IPS DF 6.9 (cell line): ENCODE results near the gene GATB.

Experiments used
- DNase-seq: peaks from one replicate; pipeline ENCODE4 v3.0.0-alpha.2; 2013; ENCODE audit warnings: low read depth, low spot score
- H3K27ac ChIP-seq: one replicate; pipeline ENCODE4 v1.5.1; 2013; ENCODE audit warnings: low read length, control low read depth
- H3K27me3 ChIP-seq: 2 replicates; pipeline ENCODE4 v1.6.1; 2013; ENCODE audit warnings: mild to moderate bottlenecking, low read length; ENCODE audit not compliant: control insufficient read depth, insufficient read depth
- H3K36me3 ChIP-seq: 2 replicates; pipeline ENCODE4 v1.6.1; 2013; ENCODE audit warnings: low read length; ENCODE audit not compliant: control insufficient read depth, insufficient read depth
- H3K4me1 ChIP-seq: 2 replicates; pipeline ENCODE4 v1.6.1; 2013; ENCODE audit warnings: low read length; ENCODE audit not compliant: control insufficient read depth, insufficient read depth
- H3K4me3 ChIP-seq: 2 replicates; pipeline ENCODE4 v1.5.1; 2013; ENCODE audit warnings: mild to moderate bottlenecking, low read length
- H3K9me3 ChIP-seq: 2 replicates; pipeline ENCODE4 v1.6.1; 2013; ENCODE audit warnings: low read length, inconsistent platforms; ENCODE audit not compliant: control insufficient read depth, insufficient read depth
- WGBS: extraction: QIAGEN DNeasy Blood & Tissue Kit; methylation state at CpG from one replicate; pipeline ENCODE4 v1.1.7; 2013; ENCODE audit warnings: mixed read lengths, missing lambda C conversion rate; ENCODE audit not compliant: insufficient read length, insufficient coverage; 5-methylcytosine and 5-hydroxymethylcytosine counted together

Gene GATB

DNA sequence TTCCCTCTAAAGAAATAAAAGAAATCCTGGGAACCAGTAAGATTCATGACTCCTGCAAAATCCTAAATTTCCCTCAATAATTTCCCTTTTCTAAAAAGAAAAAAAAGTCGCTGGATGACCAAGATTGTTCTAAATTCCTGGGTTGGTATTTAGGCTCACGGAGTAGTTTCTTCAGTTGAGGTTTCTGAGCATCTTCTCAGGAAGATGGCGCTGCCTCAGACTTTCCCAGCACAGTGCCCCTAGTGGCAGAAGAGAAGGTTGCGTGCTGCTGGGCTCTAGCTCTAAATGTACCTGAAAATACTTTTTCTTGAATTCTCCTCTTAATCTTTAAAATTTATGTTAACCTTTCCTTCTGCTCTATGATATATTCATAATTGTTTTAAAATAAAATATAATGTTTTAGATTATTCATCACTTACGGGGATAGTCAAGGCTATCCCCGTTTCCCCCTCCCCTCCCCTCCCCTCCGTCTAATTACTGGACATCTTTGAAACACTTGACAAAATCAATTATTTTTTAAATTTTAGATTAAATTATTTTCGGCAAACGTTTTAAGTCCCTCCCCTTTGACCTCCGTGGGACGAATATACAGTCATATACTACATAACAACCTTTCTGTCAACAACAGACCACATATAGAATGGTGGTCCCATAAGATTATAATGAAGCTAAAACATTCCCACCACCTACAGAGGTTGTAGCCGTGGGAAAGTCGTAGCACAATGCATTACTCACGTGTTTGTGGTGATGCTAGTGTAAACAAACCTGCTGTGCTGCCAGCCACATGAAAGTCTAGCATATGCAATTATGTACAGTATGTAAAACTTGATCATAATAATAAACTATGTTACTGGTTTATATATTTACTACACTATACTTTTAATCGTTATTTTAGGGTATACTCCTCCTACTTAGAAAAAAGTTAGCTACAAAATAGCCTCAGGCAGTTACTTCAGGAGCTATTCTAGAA is 41.0 kb upstream of the GATB start:
- Histone ChIP-seq H3K27me3 (no peaks in the 10 kb centered on the region), H3K36me3 (no peaks in the 10 kb centered on the region), H3K4me3 (no peak overlapping the region), H3K27ac (no peak overlapping the region), H3K9me3 (no peaks in the 10 kb centered on the region), H3K4me1 (no peaks in the 10 kb centered on the region)
- WGBS, result no CpG with 5 or more reads among the region's 15 CpGs
- peak; percentile 52 for DNase-seq

DNA sequence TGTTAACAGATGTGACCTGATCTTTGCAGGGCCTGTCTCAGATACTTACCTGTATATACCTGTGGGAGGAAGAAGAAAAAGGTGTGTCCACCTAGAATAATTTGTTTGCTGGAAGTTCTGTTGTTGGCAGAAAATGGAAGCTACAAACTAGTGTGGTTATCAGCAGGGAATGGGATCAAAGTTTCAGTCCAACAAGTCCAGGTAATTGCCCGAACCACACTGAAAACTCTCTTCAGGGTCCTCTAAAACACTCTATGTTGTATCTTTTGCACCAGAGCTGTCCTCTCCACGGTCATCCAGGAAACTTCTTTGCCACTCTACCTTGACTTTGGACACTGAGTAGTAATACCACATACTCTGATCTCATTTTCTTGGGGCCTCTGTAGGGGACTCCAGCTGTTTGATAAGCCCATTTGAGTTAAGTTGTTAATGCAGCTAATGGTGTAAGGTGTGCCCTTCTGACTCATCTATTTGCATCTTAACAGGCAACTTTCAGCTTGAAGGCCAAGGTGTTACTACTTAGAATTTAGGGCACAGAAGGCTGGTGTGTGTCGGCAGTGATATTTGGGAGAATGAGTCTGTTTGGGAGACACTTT is 38.7 kb upstream of the GATB start:
- Histone ChIP-seq H3K4me1 (no peaks in the 10 kb centered on the region), H3K4me3 (no peak overlapping the region), H3K27me3 (no peaks in the 10 kb centered on the region), H3K27ac (no peak overlapping the region), H3K9me3 (no peaks in the 10 kb centered on the region), H3K36me3 (no peaks in the 10 kb centered on the region)
- DNase-seq, result no peak
- no CpG with 5 or more reads among the region's 3 CpGs for WGBS

DNA sequence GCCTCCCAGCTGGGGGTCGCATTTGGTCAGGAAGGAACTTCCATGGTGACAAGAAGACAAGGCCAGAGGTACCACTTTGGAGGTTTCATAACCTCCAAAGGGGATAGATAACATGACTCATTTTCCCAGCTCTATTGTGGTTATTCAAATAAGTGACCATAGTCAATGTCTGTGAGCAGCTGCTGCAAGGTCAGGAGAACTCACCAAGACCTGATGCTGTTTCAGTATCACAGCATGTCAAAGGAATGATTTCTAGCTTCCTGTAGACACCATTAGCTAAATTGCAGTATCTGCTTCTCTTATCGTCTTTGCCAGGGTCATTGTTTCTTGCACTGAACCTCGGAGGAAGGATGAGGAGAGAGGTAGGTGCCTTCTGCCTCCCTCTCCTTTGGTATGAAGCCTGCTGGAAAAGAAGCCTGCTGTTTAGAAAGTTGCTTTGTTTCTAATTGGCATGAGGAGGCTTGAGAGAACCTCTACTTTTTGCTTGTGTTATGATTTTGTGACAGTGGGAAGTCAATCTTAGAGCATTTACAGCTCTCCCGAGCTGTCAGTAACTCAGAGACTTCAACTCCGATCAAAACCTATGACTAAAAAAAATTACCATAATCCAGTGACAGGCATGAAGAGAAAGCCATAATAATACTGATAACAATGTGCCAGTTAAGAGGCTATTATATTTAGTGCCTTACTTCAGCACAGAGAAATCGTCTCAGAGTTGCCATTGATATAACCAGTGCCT is 38.0 kb upstream of the GATB start:
- no peak overlapping the region for H3K27ac ChIP-seq
- H3K4me1 ChIP-seq, result no peaks in the 10 kb centered on the region
- no peak for DNase-seq
- WGBS, result no CpG with 5 or more reads among the region's 6 CpGs
- no peaks in the 10 kb centered on the region for H3K36me3 ChIP-seq
- no peaks in the 10 kb centered on the region; the same call in 1 of the 2 replicates for H3K27me3 ChIP-seq
- no peak overlapping the region for H3K4me3 ChIP-seq
- H3K9me3 ChIP-seq, result no peaks in the 10 kb centered on the region

DNA sequence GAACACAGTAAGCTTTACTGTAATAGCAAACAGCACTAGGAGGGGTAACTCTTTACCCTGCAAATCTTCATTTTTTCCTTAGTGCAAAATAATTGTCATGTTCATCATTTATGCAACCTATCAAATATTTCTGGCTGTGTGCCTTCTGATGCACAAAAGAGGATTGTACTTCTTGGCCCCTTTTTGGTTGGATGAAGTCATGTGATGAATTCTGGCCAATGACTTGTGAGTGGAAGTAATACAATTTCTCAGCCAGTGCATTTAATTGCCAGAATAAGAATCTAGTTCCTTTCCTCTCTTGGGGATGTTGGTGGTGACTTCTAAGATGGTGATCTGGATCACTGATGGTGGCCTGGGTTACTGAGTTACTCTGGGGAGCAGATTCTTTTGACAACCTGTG is 37.0 kb upstream of the GATB start:
- DNase-seq, result no peak
- Histone ChIP-seq H3K27ac (no peak overlapping the region), H3K9me3 (no peaks in the 10 kb centered on the region), H3K4me1 (no peaks in the 10 kb centered on the region), H3K4me3 (no peak overlapping the region), H3K36me3 (no peaks in the 10 kb centered on the region), H3K27me3 (no peaks in the 10 kb centered on the region; the same call in 1 of the 2 replicates)

DNA sequence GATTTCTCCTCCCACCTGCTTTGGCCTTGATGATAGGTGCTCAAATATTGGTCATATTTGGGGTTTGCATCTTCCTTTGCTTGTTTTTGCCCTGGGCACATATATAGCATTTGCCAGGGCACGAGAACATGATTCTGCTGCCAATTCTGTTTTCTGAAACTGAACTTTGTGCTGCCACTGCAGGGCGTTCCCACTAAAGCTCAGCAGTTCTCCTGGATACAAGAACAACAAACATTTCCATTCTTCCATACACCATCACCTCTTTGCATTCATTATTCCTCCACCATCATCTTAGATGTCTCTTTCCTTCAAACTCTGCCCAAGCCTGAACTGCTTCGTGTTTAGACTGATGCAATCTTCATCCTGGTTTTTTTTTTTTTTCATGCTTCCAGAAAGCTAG is 36.3 kb upstream of the GATB start:
- no CpG with 5 or more reads among the region's 3 CpGs for WGBS
- no peak overlapping the region for H3K27ac ChIP-seq
- no peaks in the 10 kb centered on the region for H3K36me3 ChIP-seq
- no peak overlapping the region for H3K4me3 ChIP-seq
- no peaks in the 10 kb centered on the region for H3K9me3 ChIP-seq
- H3K27me3 ChIP-seq, result no peaks in the 10 kb centered on the region; the same call in 1 of the 2 replicates
- H3K4me1 ChIP-seq, result no peaks in the 10 kb centered on the region
- no peak for DNase-seq

DNA sequence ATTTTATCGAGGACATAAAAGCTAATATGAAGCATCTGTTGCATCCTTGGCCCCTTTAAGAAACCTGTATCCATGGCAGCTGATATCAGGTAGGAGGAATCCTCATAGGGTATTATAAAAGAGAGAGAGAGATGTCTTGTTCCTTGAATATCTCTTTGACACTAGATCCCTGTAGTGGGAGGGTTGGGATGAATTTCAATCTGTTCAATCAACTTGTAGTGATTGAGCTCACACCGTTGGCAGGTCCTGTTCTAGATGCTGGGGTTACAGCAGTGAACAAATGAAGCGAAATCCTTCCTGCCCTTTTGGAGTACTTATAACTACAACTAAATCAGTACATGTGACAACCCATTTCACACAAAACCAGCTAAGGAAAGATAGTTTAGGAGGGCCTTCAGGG is 35.3 kb upstream of the GATB start:
- no peak for DNase-seq
- Histone ChIP-seq H3K4me3 (no peak overlapping the region), H3K36me3 (no peaks in the 10 kb centered on the region), H3K4me1 (no peaks in the 10 kb centered on the region), H3K27ac (no peak overlapping the region), H3K27me3 (no peaks in the 10 kb centered on the region; the same call in 1 of the 2 replicates), H3K9me3 (no peaks in the 10 kb centered on the region)
- no CpG with 5 or more reads among the region's 3 CpGs for WGBS

DNA sequence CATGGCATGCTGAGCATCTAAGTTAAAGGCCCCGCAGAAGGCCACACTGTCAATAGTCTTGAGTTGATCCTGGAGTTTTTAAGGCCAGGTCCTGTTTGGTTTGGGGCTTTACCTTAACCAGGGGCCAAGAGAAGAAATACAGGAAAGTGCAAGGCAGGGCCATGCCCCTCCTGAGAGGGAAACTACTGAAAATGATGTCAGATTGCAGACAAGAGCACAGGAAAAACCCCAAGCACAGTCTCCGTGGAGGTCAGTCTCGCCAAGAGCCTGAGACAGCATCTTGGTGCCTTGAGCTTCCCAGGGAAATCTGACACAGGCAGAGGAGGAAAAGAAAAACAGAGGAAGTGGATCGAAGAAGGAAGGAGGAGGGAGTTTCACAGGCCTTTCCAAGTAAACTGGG is 32.2 kb upstream of the GATB start:
- no peak overlapping the region for H3K27ac ChIP-seq
- H3K9me3 ChIP-seq, result no peaks in the 10 kb centered on the region
- no peak for DNase-seq
- no peak overlapping the region for H3K4me3 ChIP-seq
- no peaks in the 10 kb centered on the region for H3K36me3 ChIP-seq
- no peaks in the 10 kb centered on the region for H3K4me1 ChIP-seq
- no CpG with 5 or more reads among the region's 4 CpGs for WGBS
- H3K27me3 ChIP-seq, result no peaks in the 10 kb centered on the region; the same call in 1 of the 2 replicates

DNA sequence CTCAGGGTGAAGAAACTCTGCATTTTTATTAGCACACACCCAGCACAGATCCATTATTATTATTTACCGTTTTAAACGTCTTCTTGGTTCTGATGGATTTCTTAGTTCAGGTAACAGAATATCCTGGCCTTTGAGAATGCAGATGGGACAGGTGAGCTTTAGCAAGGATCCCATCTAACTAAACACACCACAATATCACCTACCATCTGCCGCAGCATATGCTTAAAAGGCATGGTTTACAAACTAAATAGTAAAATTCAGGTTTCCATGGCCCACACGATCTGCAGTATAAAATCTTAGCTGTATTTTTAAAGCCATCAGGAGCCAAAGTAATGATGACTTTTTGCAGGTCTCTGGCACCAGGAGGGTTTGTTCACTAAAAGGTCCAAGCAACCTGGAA is 31.7 kb upstream of the GATB start:
- DNase-seq, result no peak
- Histone ChIP-seq H3K36me3 (no peaks in the 10 kb centered on the region), H3K4me3 (no peak overlapping the region), H3K9me3 (no peaks in the 10 kb centered on the region), H3K27me3 (no peaks in the 10 kb centered on the region; the same call in 1 of the 2 replicates), H3K4me1 (no peaks in the 10 kb centered on the region), H3K27ac (no peak overlapping the region)
- no CpG with 5 or more reads among the region's 4 CpGs for WGBS

DNA sequence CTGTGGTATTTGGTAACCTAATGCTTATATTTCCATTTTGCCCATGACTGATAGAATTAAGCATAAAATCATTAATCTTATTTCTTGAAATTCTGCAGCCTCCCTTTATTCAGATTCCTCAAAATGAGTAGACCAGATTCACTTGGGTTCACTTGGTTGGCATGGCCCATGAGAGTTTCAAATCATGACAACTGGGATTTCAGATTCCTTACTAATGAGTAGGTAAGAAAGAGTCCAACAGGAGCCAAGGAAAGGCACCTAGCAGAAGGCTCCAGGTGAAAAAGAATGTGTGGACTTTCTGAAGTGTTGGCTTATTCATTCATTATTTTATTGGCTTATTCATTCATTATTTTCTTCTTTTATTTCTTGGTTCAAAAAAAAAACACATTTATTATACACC is 27.2 kb upstream of the GATB start:
- Histone ChIP-seq H3K9me3 (no peaks in the 10 kb centered on the region), H3K4me1 (0 out of 2 replicates have a peak, but pooled peaks cover 1% of the 10 kb centered on the region), H3K27ac (no peak overlapping the region), H3K27me3 (no peaks in the 10 kb centered on the region), H3K4me3 (no peak overlapping the region), H3K36me3 (no peaks in the 10 kb centered on the region)
- DNase-seq, result no peak

DNA sequence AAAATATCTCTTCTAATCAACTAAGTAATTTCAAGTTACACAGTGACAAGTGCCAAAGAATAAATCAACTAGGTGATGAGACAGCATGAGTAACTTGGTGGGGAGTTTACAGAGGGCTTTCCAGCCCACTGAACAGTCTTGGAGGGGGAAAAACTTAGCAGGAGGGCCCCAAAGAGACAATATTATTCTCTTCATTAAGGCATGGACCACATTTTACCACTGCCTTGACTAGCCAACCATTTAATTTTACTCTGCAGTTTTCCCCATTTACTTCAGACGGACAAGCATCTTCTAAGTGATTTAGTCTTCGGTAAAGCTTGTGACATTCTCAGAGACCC is 25.3 kb upstream of the GATB start:
- Histone ChIP-seq H3K4me3 (no peak overlapping the region), H3K9me3 (no peaks in the 10 kb centered on the region), H3K27me3 (no peaks in the 10 kb centered on the region), H3K27ac (no peak overlapping the region), H3K4me1 (0 out of 2 replicates have a peak, but pooled peaks cover 1% of the 10 kb centered on the region), H3K36me3 (no peaks in the 10 kb centered on the region)
- no peak for DNase-seq
- no CpG with 5 or more reads among the region's 2 CpGs for WGBS
